Fibroblast of skin of scalp (primary cell): ENCODE data around the gene EYA3.

Experiments
- DNase-seq: peaks from one replicate; pipeline ENCODE4 v3.0.0-alpha.2; 2013

The EYA3 gene

DNA sequence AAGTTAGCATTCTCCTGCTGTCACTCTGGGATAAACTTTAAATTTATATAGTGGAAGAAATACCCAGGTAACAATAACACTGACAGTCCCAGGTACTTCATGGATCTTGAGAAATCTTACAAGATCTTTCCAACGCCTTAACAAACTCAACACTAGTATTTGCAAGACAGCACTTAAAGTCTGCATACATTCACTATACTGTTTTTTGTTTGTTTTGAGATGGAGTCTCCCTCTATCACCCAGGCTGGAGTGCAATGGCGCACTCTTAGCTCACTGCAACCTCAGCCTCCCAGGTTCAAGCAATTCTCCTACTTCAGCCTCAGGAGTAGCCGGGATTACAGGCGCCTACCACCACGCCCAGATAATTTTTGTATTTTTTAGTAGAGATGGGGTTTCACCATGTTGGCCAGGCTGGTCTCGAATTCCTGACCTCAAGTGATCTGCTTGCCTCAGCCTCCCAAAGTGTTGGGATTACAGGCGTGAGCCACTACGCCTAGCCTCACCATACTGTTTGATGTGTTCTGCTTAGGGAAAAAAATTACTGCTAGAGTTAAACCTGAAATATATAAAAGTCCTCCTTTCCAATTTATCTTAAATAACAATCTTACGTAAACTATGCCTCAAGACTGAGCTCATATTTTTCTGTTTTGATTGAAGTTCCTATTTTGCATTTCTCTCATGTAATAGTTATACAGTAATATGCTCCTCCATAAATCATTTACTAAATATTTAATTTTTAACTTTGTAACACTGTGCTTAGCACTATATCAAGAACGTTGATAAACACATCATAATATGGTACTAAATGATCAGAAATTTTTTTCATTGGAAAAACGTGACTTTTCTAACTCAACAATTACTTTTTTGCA is 17.5 kb downstream of the EYA3 start:
- DNase-seq = no peak

DNA sequence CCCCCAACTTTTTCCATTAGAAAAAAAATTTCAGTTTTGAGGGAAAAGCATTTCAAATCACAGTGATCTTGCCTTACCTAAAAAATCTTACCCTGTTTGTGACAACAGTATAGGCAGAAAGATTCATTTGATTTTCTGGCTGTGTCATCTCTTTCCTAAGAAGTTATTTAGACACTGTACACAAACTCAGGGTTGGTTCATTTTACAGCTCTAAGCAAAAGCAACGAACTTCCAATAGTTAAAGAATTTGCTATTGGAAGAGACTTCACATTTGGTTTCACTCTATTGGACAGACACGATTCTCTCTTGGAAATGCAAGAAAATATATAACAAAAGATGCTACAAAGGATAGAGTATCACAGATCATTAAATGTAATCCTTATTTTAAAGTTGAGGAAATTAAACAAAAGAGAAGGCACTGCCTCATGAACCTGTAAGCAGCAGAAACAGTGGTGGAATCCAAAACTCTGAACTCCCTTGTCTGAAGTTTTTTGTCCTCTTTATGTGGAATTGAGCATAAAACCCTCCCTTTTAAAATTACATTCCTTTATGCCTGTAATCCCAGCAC is 20.8 kb downstream of the EYA3 start:
- no peak for DNase-seq

DNA sequence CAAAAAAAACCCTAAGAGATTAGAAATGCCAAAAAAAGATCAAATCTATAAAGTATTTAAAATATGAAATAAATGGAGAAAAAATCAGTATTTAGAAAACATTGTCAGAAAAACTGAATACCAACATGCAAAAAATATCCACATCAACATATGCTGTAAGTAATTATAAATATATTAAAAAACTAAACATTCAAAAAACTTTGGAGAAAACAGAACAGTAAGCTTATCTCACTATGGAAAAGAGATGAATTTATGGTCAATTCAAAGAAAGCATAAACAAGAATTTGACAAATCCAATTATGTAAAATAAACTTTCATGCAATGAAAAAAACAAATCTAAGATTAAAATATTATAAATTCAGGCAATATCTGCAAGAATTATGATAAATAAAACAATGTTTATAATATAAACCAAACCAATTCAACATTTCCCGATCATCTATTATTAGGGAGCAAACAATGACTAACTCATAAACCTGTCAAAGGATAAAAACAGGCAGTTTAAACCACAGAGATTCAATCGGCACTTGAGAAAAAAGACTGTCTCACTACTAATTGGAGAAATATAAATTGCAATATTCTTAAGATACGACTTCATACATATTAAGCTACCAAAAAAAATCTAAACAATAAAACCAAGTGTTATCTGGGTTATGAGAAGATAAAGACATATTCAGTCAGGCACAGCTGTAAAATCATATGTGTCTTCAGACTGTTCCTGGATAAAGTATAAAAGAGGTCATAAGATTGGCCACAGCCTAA is 21.8 kb downstream of the EYA3 start:
- no peak for DNase-seq

DNA sequence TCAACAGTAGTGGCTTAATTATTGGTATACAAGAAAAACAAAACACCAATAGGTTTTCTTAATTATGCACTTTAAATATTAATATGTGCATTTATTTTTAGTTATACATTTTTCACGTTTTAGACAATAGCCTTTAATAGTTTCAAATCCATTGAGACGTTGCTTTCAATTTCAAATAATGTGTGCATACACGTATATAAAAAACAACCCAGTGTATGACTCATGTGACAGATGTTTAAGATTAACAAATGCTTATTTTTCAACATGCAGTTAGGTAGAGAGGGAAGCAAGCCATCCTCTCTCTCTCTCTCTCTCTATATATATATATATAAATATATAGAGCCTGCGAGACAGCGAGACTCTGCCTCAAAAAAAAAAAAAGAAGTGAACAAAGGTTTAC is 24.3 kb downstream of the EYA3 start:
- peak; percentile 73 for DNase-seq

DNA sequence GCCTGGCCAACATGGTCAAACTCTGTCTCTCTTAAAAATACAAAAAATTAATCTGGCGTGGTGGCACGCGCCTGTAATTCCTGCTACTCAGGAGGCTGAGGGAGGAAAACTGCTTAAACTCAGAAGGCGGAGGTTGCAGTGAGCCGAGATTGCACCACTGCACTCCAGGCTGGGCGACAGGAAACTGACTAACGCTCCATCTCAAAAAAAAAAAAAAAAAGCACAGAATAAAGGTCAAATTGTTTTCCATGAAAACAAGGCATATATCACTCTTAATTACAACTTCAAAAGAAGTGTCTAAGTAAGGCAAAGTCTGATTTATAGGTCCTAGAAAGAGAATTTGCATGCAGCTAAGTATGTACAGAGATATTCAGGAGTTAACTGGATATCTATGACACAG is 25.6 kb downstream of the EYA3 start:
- no peak for DNase-seq

DNA sequence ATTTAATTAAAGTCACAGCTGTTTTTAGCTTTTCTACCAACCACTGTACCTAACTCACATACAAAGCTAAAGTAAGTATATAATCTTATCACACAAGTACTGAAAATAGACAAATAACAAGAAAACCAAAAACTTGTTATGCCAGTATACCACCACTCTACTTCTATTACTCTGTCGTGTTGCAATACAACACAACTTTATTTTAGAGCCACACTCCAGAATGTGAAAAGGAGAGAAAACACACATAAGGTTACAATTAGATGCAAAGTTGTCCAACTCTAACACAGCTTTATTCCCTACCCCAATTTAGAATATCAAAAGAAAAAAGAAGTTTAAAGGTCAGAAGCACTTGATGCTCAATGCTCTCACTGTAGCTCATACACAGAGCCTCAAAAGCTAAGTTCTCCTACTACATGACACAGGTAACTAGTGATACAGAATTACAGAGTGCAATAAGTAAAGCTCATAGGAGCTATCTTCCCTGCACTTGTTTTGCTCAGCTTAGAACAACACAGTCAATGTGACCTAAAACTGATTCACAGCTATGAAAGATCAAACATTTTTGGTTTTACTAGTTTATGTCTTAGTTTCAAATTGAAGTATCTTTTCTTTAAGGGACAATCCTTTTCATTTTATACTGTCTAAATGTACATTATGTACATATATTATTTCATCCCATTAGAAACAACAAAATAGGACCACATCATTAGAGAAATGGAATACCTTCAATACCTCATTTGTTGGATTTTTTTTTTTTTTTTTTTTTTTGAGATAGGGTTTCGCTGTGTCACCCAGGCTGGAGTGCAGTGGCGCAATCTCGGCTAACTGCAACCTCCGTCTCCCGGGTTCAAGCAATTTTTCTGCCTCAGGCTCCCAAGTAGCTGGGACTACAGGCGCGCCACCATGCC is 29.2 kb downstream of the EYA3 start:
- no peak for DNase-seq

DNA sequence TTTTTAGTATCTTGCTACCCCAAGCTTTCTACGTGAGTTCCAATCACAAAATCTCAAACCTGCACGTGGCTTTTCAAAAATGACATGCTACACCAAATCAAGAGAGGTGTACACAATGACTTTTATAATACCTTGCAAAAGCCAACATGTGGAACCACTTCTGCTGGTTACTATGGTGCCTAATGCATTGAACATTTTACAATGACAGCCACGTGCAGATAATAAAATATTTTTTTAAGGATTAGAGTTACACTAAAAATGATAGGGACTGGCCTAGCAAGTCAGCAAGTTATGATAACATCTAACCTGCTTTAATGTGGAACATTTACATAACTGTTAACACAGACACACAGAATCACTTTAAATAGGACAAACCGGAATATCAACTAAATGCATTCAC is 30.2 kb downstream of the EYA3 start:
- no peak for DNase-seq

DNA sequence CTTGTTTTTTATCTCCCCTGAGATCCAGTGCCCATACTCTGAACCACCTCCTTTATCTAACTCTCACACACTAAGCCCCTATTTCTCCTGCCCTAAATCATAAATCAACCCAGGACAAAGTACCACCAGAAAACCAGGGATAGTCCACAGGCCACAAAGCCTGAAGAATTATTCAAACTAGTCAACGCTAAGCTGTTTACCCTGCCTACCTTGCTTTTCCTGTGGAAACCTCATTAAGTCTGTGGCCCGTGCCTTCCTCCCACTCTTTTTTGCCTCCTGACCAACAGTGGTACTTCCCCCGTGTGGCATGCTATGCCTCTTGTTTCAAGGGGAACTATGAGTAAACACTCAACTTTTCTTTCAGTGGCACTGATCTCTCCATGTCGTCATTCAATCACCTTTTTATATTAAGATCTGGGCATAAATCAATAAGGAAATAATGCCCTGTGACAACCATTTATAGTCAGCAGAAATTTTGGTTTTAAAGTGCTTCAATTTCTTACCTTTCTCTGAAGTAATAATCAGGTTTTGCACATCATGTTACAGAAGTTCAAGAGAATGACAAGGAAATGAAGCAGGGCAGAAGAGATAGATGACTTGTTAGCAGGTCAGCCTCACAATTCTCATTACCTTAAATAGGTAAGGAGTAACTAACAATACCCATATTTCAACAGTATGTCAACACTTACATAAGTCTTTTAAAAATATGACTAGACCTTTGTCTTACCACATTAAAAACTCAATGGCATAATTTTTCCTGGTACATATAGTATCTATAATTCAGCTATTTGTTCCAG is 32.1 kb downstream of the EYA3 start:
- DNase-seq = no peak

DNA sequence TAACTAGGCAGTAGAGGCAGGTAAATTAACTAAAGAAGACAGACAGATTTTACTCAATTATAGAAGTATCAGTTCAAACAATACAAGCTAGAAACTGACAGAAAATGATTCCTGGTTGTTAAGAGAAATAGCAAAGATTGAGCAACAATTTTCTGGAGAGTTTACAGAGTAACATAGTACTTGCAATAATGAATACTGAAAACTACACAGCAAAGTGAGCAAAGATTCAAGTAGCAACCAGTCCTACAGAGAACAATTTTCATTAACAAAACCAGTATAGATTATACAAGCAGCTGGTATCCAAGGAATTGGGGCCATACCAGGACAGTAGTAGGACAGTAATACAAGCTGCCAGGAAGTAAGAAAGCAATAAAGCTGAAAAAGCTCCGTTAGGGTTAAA is 37.6 kb downstream of the EYA3 start:
- no peak for DNase-seq

DNA sequence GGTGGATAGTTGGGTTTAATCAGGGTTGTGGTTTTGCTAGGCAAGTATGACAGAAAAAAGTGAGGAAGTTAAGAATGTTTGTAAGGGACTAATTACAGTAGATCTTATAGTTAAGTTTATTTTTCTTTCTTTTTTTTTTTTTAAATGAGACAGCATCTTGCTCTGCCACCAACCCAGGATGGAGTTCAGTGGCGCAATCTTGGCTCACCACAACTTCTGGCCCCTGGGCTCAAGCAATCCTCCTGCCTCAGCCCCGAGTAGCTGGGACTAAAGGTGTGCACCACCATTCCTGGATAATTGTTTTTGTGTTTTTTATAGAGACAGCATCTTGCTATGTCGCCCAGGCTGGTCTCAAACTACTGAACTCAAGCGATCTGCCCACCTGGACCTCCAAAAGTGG is 41.7 kb downstream of the EYA3 start:
- no peak for DNase-seq

DNA sequence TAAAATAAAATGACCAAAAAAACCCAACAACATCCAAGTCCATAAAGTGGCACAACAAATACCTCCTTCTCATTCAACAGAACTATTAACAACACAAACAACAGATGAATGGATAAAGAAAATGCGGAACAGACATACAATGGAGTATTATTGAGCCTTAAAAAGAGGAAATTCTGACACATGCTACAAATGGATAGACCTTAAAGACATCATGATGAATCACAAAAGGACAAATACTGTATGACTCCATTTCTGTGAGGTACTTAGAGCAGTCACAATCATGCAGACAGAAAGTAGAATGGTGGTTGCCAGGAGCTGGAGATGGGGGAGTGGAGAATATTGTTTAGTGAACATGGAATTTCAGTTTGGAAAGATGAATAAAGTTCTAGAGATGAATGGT is 42.6 kb downstream of the EYA3 start:
- no peak for DNase-seq

DNA sequence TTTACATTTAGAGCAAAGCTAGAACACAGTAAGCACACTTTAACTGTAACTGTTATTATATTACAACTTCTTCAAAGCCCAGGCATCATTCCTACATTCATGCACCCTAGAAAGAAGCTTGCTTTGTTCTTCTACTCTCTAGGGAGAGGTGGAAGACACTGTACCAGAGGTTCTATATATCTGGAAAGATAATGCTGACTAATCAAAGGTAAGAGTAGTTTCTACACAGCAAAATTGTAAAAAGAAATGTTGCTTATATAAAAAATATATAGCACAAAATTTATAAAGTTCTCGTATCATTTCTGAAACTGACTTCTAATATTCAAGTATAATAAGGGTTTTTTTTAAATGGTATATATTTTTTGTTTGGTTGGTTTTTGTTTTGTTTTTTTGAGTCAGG is 44.0 kb downstream of the EYA3 start:
- no peak for DNase-seq

DNA sequence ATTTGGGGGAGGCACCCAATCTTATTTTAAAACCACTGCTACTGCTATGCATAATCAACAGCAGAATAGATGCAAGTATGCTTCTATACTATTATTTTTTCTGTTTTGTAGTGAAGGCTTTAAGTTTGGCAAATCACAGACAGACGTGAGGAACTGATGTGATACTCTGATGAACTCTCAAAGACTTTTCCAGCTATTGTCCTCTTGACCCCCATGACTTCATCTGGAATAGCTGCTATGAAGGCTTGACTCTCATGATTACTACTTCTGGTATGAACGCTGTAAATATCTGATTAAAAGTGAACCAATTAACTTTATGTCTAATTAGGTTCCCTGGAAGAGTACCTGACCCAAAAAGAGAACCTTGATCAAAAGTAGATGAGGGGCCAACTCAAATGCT is 49.1 kb downstream of the EYA3 start:
- no peak for DNase-seq

DNA sequence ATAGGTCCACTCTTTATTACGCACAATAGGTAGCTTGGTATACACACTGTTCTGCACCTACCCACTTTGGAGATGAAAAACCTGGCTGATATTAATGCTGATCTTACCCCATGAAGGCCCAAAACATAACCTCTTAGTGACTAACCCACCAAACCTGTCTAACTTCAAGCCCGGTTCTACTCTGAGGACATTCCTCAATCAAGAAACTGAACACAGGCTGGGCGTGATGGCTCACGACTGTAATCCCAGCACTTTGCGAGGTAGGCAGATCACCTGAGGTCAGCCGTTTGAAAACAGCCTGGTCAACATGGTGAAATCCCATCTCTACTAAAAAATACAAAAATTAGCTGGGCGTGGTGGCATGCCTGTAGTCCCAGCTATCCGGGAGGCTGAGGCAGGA is 50.5 kb downstream of the EYA3 start:
- DNase-seq = no peak

DNA sequence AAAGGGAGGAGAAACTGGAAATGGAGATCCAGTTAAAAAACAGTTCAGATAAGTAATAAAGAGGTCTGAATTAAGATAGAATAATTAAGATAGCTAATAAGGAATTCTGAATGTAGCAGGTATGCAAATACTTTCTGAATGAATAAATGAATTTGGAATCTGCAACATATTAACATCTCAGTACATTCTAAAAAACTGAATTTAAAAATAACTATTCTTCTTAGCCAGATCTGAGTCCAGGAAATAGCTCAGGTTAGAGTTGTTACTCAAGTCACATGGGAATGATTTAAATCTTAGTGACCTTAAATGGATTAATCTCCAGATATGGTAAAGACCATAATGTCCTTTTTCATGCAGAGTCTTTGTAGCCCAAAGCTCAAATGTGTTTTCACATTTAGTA is 51.2 kb downstream of the EYA3 start:
- no peak for DNase-seq

DNA sequence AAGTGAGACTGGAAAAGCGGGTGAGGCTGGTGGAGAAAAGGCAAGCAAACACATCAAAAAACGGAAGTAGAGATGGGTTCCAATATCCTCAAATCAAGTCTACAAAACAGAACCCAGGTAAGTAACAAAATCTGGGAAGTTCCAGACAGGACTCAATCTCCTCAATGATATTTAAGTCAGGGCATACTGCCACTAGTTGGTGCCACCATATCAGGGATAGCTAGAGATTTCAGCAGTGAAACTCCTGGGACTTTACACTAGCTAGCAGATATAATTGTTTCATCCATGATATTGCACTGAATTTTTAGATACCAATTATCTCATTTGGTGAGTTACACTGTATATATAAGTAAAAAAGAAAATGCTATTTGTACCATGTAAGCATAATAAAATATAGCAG is 52.0 kb downstream of the EYA3 start:
- no peak for DNase-seq

DNA sequence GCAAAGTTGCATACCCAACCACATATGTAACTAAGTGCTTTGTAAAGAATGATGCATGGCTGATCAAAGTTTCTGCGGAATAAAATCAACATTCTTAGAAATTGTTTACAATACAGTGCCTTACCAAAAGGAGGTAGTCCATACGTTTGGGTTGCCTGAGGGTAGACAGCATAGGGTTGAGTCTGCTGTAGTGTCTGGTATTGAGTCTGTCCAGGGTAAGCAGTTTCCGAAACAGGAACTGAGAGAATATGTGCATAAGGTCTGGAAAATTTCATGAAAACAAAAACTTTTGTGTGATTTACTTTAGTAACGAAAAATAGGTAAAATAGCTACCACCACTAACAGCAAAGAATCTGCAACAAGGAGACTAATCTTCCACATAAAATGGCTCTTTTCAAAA is 53.0 kb downstream of the EYA3 start:
- DNase-seq = no peak

DNA sequence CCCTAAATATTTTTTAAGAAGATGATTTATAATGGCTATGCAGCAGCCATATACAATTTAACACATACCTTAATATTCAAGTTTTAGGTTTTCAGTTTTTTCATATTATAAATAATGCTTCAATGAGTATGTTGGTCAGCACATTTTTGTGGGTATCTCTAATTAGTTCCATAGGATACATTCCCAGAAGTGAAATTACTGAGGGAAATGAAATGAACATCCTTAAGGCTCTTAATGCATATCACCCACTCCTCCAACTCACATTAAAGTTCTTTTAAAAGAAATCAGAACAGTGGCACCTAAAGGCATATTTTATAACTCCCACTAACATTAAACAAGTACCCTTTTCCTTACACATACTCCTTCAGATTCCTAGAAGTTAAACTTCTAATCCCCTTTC is 56.1 kb downstream of the EYA3 start:
- peak; percentile 32 for DNase-seq

DNA sequence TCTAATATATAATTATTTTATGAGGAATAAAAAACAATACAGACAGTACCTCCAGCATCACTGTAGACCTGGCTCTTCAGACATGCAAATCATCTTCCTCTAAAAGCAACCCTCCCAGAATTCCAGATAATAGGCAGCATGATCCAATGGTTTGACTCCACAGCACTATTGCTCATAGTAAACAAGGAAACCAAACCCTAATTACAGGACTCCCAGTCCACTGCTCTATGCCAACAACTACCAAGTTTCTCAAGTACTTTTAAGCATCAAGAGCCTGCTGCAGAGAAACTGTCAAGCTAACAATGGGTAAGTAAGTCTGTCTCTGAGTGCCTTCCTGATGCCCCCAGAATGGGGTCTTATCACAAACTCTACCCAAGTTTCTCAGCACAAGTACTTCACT is 57.2 kb downstream of the EYA3 start:
- no peak for DNase-seq

DNA sequence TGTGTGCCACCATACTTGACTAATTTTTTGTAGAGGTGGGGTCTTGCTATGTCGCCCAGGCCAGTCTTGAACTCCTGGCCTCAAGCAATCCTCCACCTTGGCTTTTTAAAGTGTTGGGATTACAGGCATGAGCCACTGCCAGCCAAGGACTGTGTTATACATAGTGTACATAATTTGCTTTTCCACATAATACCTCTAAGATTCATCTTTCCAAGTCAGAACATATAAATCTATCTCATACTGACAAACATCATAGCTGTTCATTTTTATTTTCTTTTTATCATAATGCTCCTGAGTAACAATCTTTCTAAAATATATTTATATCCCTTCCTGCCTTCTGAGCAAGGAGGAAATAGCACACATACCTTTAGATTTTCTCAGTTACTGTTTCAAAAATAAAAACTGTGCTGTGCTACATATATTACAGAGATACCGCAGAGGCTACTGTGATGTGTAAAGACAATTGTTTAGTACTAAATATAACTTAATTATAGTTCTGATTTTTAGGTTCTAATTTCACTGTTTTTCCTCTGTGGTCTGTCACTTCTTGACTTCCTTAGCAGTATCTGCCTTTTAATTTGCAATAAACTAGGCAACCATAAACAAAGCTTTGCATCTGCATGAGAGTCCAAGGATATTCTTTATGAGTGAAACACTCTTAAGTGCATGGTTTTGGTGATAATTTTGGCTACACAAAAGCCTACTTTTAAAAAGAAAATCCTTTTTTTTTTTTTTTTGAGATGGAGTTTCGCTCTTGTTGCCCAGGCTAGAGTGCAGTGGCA is 59.3 kb downstream of the EYA3 start:
- peak; percentile 55 for DNase-seq

DNA sequence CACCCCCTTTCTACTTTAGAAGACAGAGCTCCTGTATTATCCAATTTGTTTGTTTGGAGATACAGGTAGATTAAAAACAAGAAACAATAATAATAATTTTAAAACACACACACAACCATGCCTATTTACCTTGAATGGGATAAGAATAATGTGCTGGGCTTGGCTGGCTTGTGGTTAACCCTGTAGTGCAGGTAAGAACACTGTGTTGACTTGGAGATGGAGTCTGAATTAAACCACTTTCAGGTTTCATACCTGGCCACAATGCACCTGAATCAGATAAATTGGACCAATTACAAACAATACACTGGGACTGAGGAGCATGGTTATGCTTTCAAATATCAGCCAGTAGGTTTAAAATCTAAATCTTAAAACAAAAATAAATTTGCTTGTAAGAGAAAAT is 60.8 kb downstream of the EYA3 start:
- no peak for DNase-seq
